ENCODE data around the gene RARB. TPM values are rescaled to one million over a fixed set of nuclear protein-coding genes. Genes with fewer than 3 reads are reported as not detected.

The RARB gene
- 1 to 10 TPM in 2 of 4 donors, under 1 TPM in 2; 0.34 to 1.6 (median 1.0) TPM for total RNA-seq

DNA sequence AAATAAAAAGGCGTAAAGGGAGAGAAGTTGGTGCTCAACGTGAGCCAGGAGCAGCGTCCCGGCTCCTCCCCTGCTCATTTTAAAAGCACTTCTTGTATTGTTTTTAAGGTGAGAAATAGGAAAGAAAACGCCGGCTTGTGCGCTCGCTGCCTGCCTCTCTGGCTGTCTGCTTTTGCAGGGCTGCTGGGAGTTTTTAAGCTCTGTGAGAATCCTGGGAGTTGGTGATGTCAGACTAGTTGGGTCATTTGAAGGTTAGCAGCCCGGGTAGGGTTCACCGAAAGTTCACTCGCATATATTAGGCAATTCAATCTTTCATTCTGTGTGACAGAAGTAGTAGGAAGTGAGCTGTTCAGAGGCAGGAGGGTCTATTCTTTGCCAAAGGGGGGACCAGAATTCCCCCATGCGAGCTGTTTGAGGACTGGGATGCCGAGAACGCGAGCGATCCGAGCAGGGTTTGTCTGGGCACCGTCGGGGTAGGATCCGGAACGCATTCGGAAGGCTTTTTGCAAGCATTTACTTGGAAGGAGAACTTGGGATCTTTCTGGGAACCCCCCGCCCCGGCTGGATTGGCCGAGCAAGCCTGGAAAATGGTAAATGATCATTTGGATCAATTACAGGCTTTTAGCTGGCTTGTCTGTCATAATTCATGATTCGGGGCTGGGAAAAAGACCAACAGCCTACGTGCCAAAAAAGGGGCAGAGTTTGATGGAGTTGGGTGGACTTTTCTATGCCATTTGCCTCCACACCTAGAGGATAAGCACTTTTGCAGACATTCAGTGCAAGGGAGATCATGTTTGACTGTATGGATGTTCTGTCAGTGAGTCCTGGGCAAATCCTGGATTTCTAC is at the start of gene RARB:
Gene RARB, plus strand, starts transcription at position 322 of the 847 bp plus-strand sequence. Its CDS starts 469 bp downstream, at position 791.
- TF ChIP-seq, protein P1, sequence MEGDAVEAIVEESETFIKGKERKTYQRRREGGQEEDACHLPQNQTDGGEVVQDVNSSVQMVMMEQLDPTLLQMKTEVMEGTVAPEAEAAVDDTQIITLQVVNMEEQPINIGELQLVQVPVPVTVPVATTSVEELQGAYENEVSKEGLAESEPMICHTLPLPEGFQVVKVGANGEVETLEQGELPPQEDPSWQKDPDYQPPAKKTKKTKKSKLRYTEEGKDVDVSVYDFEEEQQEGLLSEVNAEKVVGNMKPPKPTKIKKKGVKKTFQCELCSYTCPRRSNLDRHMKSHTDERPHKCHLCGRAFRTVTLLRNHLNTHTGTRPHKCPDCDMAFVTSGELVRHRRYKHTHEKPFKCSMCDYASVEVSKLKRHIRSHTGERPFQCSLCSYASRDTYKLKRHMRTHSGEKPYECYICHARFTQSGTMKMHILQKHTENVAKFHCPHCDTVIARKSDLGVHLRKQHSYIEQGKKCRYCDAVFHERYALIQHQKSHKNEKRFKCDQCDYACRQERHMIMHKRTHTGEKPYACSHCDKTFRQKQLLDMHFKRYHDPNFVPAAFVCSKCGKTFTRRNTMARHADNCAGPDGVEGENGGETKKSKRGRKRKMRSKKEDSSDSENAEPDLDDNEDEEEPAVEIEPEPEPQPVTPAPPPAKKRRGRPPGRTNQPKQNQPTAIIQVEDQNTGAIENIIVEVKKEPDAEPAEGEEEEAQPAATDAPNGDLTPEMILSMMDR (IDR thresholded peaks at IDR 0.05; ENCODE audit: low read depth), result no peak

DNA sequence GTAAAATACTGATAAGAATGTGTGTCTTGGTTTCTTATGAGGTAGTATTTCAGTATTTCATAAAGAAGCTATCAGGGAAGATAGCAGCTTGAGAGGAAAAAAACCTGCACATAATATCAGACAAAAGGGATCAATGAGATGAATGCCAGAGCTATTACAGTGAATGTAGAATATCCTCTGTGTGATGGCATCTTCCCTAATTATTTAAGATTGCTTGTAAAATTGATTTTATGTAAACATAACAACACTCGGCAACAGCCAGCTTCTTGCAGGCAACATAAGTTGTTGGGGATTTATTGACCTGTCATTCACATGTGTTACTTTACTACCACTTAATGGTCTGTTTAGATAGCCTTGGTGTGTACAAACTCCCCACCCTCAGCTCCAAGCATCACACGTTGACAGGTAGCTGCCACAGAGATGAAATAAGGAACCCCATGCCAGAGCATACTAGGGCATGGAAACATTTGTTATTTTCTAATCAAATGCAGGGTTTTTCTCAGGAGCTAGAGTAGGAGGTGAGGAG is 49.2 kb upstream of the RARB start:
- TF ChIP-seq, protein P1 (IDR thresholded peaks at IDR 0.05; ENCODE audit: low read depth), result no peak

DNA sequence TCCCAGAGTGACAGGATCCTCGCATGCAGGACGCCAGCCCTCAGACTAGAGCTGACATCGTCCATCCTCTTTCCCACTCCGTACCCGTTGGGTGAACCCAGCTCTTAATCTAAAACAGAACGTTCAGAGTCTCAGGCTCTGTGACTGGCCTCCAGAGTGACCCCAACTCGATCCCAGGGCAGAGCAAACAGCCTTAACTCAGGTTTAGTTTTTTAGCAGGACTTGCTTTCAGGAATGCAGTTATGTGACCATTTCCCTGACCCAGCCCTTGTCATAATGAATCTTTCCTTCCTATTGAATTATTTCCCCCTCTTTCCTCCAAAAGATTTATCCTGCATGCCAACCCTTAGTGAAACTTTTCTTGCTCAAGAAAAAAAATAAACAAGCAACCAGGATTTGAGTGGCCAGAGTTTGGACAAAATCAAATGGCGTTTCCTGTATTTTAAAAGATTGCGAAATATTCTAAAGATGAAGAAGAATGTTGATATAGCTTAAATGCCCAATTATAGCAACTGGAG is 47.8 kb upstream of the RARB start:
- TF ChIP-seq, protein P1 (IDR thresholded peaks at IDR 0.05; ENCODE audit: low read depth), result no peak

DNA sequence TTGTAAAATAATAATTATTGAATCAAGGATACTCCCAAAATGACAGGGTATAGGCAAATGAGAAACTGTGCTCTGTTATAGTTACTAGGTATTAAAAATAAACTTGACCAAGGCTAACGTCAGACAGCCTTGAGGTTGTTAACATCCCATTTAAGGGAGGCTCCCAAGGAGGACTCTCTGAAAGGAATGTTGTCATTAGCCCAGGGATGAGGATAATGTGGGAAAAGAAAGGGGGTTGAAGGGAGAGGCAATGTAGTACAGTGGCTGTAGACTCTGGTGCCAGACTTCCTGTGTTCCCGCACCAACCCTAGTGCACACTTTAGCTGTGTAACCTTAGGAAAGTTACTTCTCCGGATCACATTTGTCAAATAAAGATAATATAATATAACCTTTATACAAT is 47.0 kb upstream of the RARB start:
- TF ChIP-seq, protein P1 (IDR thresholded peaks at IDR 0.05; ENCODE audit: low read depth), result no peak

DNA sequence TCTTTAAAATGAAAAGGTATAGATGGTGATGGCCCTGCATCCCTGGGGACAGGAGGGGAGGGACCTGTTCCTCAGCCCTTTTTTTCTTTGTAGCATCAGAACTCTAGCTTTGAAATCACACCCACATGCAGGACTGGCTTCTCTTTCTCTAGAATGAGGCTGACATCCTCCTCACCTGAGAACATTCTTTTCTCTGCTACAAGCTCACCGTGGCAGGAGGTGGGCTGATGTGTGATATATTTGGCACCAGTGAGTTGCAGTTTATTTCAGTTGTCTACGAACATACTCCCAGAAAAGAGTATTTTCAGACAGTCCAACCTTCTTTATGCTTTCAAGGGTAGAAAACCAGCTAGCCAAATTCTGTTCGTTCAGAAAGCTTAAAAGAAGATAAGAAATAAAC is 43.6 kb upstream of the RARB start:
- TF ChIP-seq, protein P1 (IDR thresholded peaks at IDR 0.05; ENCODE audit: low read depth), result no peak

DNA sequence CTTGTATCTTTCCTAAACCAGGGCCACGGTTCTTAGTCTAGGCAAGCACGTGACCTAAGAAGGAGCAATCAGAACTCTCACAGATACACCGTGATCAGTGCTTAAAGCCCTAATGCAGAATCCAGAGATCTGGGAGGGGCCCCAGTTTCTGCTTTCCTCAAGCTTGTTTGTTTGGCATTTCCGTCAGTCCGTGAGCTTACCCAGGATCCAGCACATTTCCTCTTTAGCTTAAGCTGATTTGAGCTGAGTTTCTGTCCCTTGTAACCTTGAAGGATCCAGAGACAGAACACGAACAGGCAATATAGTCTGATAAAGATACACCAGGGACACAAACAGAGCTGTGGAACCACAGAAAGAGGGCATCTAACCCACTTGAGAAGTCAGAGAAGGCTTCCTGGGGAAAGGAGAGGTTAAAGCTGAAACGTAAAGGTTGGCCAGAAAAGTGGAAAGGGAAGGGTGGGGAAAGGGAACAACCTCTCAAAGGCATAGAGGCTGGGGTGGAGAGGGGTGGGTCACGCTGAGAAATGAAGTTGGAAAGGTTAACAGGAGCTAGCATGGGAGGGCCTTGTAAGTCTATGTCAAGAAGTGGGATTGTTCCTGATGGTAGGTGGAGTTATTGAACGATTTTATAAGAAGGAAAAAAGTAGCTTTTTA is 42.1 kb upstream of the RARB start:
- TF ChIP-seq, protein P1 (IDR thresholded peaks at IDR 0.05; ENCODE audit: low read depth), result no peak

Data from subcutaneous adipose tissue (tissue), 4 donors.